Endodermal cell (in vitro differentiated cells): ENCODE measurements around the gene LAMP1. TPM values are rescaled to one million over a fixed set of nuclear protein-coding genes. Genes with fewer than 3 reads are reported as not detected.
"Not testable (repeated sequence)": the region's sequence is repeated elsewhere in the genome, so short reads cannot be mapped to it uniquely, and the experiment has no call there.

Experiments used
- DNase-seq: peaks from one replicate; pipeline ENCODE4 v3.0.0-alpha.2; 2017
- H3K27ac ChIP-seq: 2 replicates; pipeline ENCODE4 v1.5.1; 2013; ENCODE audit warnings: mild to moderate bottlenecking, low read depth, low read length, moderate library complexity
- H3K27me3 ChIP-seq: 2 replicates; pipeline ENCODE4 v1.6.1; 2013; ENCODE audit warnings: mild to moderate bottlenecking, low read length, moderate library complexity; ENCODE audit not compliant: insufficient read depth, control insufficient read depth, poor library complexity, severe bottlenecking
- H3K36me3 ChIP-seq: 2 replicates; pipeline ENCODE4 v1.7.0; 2013; ENCODE audit warnings: mild to moderate bottlenecking, low read length, moderate library complexity; ENCODE audit not compliant: control insufficient read depth, insufficient read depth
- H3K4me1 ChIP-seq: one replicate; pipeline ENCODE4 v1.7.0; 2013; ENCODE audit warnings: low read length; ENCODE audit not compliant: control insufficient read depth, insufficient read depth
- H3K4me3 ChIP-seq: 2 replicates; pipeline ENCODE4 v1.5.1; 2013; ENCODE audit warnings: mild to moderate bottlenecking, low read length, moderate library complexity
- H3K9ac ChIP-seq: 2 replicates; pipeline ENCODE4 v1.6.1; 2013; ENCODE audit warnings: mild to moderate bottlenecking, low read length, moderate library complexity; ENCODE audit not compliant: poor library complexity, severe bottlenecking; ENCODE audit errors: extremely low read depth
- H3K9me3 ChIP-seq: 2 replicates; pipeline ENCODE4 v1.6.1; 2013; ENCODE audit warnings: mild to moderate bottlenecking, low read length, moderate library complexity; ENCODE audit not compliant: control insufficient read depth
- H3K27ac Mint-ChIP-seq: 2 replicates; pipeline ENCODE4 v1.8.0; 2020; ENCODE audit warnings: mixed read lengths
- H3K27me3 Mint-ChIP-seq: 2 replicates; pipeline ENCODE4 v1.8.0; 2021; ENCODE audit warnings: mild to moderate bottlenecking, mixed read lengths; ENCODE audit not compliant: insufficient read depth
- H3K36me3 Mint-ChIP-seq: 2 replicates; pipeline ENCODE4 v1.8.0; 2020; ENCODE audit warnings: low read depth, mixed read lengths
- H3K4me1 Mint-ChIP-seq: 2 replicates; pipeline ENCODE4 v1.8.0; 2020; ENCODE audit warnings: mixed read lengths
- H3K4me3 Mint-ChIP-seq: 2 replicates; pipeline ENCODE4 v1.8.0; 2020; ENCODE audit warnings: mild to moderate bottlenecking, moderate library complexity, mixed read lengths
- H3K9me3 Mint-ChIP-seq: 2 replicates; pipeline ENCODE4 v1.8.0; 2020; ENCODE audit warnings: mild to moderate bottlenecking, mixed read lengths
- WGBS, 2 experiments: methylation state at CpG; one replicate each; pipeline versions ENCODE4 v1.1.5 to v1.1.7; 2013; ENCODE audit warnings: missing lambda C conversion rate in 2 of 2, mixed read lengths in 1 of 2; ENCODE audit not compliant: insufficient coverage in 1 of 2, insufficient read length in 1 of 2; 5-methylcytosine and 5-hydroxymethylcytosine counted together
- long read RNA-seq, 4 experiments: library from polyadenylated mRNA in 2 of 4; library from RNA in 1 of 4; library from capped mRNA in 1 of 4; stranded (forward) in 3 of 4; unstranded in 1 of 4; transcript quantifications; one replicate each; pipeline ENCODE4 v2.0.0, GENCODE V29; 2020 to 2021; ENCODE audit warnings: inconsistent platforms in 1 of 4
- polyA plus RNA-seq, 2 experiments: library from polyadenylated mRNA; stranded (reverse); fragments of 50-300 nt; gene quantifications; one replicate each; pipeline ENCODE4 v1.2.3, GENCODE V29; 2013
- total RNA-seq, 2 donors: library from RNA; stranded (reverse); fragmentation: NEBNext Ultra II Directional in 1 of 2; extraction: Animal tissue kit (Norgen Biotek cat#: 25700) in 1 of 2; gene quantifications; 2 replicates in 1 of 2; 3 replicates in 1 of 2; pipeline ENCODE4 v1.2.1, GENCODE V29; 2021
- TF ChIP-seq, protein P1 (sequence below): fragments of 200-600 bp; sonication (generic); conservative IDR thresholded peaks from 2 replicates; pipeline ENCODE4 v1.5.0; 2021; ENCODE audit warnings: antibody characterized with exemption, mild to moderate bottlenecking

The LAMP1 gene
- total RNA-seq: 100 to 1,000 TPM; 153 to 160 TPM
- polyA plus RNA-seq (2013, experiment 1 of 2): 103 TPM
- 95.8 TPM for polyA plus RNA-seq (2013, experiment 2 of 2)
- long read RNA-seq, experiment 1, transcript LAMP1-201 (9 exons, 2,699 nt): major isoform, 49 of 90 reads
- long read RNA-seq, experiment 1, partial matches to known transcripts: 37 of 90 reads
- long read RNA-seq, experiment 1, other reads (novel, unspliced or antisense): 4 of 90 reads
- long read RNA-seq, experiment 2, transcript LAMP1-201 (9 exons, 2,699 nt): major isoform, 210 of 246 reads
- long read RNA-seq, experiment 2, partial matches to known transcripts: 22 of 246 reads
- long read RNA-seq, experiment 2, other reads (novel, unspliced or antisense): 14 of 246 reads
- long read RNA-seq, experiment 3, transcript LAMP1-201 (9 exons, 2,699 nt): major isoform, 21 of 27 reads
- long read RNA-seq, experiment 3, partial matches to known transcripts: 3 of 27 reads
- long read RNA-seq, experiment 3, other reads (novel, unspliced or antisense): 3 of 27 reads
- long read RNA-seq, experiment 4, partial matches to known transcripts: 1 of 61 reads
- long read RNA-seq, experiment 4, other reads (novel, unspliced or antisense): 60 of 61 reads

DNA sequence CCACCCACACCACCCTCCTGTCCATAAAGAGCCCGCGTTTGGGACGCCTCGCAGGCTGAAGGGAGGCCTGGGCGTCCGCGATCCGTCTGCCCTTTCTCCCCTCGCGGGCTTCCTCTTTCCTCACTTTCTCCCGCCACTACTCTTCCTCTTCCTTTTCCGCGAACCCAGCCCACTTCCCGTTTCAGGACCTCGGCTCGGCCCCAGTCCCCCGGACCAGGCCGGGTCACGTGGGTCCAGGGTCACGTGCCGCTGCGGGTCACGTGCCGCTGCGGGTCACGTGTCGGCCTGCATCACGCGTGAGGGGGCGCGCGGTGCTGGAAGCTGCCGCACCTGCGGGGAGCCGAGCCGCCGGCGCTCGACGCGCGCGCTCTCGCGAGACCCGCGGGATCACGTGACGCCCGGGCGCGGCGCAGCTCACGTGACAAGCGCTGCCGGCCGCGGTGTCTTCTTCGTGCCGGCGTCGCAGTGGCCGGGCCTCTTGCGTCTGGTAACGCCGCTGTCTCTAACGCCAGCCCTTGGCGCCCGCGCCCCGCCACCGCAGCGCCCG, at the start of gene LAMP1:
LAMP1 (plus strand) TSS at position 417 of the 547 bp plus-strand sequence. CDS start 196 bp downstream, outside the sequence.
- Mint-ChIP-seq H3K9me3 (peaks cover 5% of the 10 kb centered on the region), H3K36me3 (peaks cover 6% of the 10 kb centered on the region), H3K4me3 (peak within 1 kb of the TSS; percentile 92), H3K27ac (peak within 1 kb of the TSS; percentile 97), H3K27me3 (peaks cover 15% of the 10 kb centered on the region), H3K4me1 (peaks cover 18% of the 10 kb centered on the region)
- WGBS, 2 experiments: 0% methylated on average over 28 to 74 of the region's 74 CpGs
- Histone ChIP-seq H3K9ac (peak within 1 kb of the TSS; percentile 93), H3K9me3 (no peaks in the 10 kb centered on the region), H3K4me1 (no peaks in the 10 kb centered on the region), H3K36me3 (peaks cover 4% of the 10 kb centered on the region), H3K4me3 (peak within 1 kb of the TSS; percentile 89), H3K27me3 (peaks cover 2% of the 10 kb centered on the region), H3K27ac (peak within 1 kb of the TSS; percentile 83)
- peak; percentile 99 for DNase-seq
- TF ChIP-seq, protein P1, sequence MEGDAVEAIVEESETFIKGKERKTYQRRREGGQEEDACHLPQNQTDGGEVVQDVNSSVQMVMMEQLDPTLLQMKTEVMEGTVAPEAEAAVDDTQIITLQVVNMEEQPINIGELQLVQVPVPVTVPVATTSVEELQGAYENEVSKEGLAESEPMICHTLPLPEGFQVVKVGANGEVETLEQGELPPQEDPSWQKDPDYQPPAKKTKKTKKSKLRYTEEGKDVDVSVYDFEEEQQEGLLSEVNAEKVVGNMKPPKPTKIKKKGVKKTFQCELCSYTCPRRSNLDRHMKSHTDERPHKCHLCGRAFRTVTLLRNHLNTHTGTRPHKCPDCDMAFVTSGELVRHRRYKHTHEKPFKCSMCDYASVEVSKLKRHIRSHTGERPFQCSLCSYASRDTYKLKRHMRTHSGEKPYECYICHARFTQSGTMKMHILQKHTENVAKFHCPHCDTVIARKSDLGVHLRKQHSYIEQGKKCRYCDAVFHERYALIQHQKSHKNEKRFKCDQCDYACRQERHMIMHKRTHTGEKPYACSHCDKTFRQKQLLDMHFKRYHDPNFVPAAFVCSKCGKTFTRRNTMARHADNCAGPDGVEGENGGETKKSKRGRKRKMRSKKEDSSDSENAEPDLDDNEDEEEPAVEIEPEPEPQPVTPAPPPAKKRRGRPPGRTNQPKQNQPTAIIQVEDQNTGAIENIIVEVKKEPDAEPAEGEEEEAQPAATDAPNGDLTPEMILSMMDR: no peak

GRCh38 chr13:113252516-113253095, 44.4 kb upstream of the LAMP1 start:
- H3K9me3 ChIP-seq: no peaks in the 10 kb centered on the region
- no peaks in the 10 kb centered on the region for H3K27me3 ChIP-seq
- H3K4me3 ChIP-seq: no peak overlapping the region
- Mint-ChIP-seq H3K36me3 (peaks cover 83% of the 10 kb centered on the region), H3K4me1 (peaks cover 6% of the 10 kb centered on the region), H3K9me3 (no peaks in the 10 kb centered on the region), H3K27me3 (no peaks in the 10 kb centered on the region), H3K27ac (peak overlapping the region; percentile 59), H3K4me3 (no peak overlapping the region)
- WGBS, 2 experiments: 93 to 96% methylated on average over 11 of the region's 11 CpGs
- peaks cover 98% of the 10 kb centered on the region for H3K36me3 ChIP-seq
- DNase-seq: no peak
- TF ChIP-seq, protein P1: no peak
- H3K4me1 ChIP-seq: peaks cover 2% of the 10 kb centered on the region
- H3K27ac ChIP-seq: no peak overlapping the region
- H3K9ac ChIP-seq: no peak overlapping the region

GRCh38 chr13:113257908-113258307, 39.1 kb upstream of the LAMP1 start:
- H3K36me3 ChIP-seq: peaks cover 92% of the 10 kb centered on the region
- not testable (repeated sequence) for H3K4me1 Mint-ChIP-seq, H3K27ac ChIP-seq, H3K9ac ChIP-seq, H3K27me3 Mint-ChIP-seq, H3K27me3 ChIP-seq, H3K9me3 ChIP-seq, H3K4me1 ChIP-seq, DNase-seq, H3K9me3 Mint-ChIP-seq, H3K4me3 Mint-ChIP-seq, H3K4me3 ChIP-seq
- Mint-ChIP-seq H3K36me3 (peaks cover 77% of the 10 kb centered on the region), H3K27ac (peak overlapping the region; percentile 66)
- 95 to 100% methylated on average over 1 to 6 of the region's 6 CpGs for WGBS, 2 experiments
